Neural progenitor cell (in vitro differentiated cells): ENCODE measurements around the gene AHNAK2. TPM values are rescaled to one million over a fixed set of nuclear protein-coding genes. Genes with fewer than 3 reads are reported as not detected.
A peak's percentile ranks its signal among the peaks of the same experiment; 100 is the strongest.
"Not testable (repeated sequence)": the region's sequence is repeated elsewhere in the genome, so short reads cannot be mapped to it uniquely, and the experiment has no call there.

Experiments
- DNase-seq: peaks from one replicate; pipeline ENCODE4 v3.0.0-alpha.2; 2016; ENCODE audit warnings: low spot score
- H2AFZ ChIP-seq: fragments of 200-600 bp; sonication (generic); replicated peaks from 2 replicates; pipeline ENCODE4 v1.6.1; 2016; ENCODE audit warnings: antibody characterized with exemption
- H3F3A ChIP-seq: fragments of 200-600 bp; sonication (generic); 2 replicates; pipeline ENCODE4 v1.6.1; 2016; ENCODE audit warnings: antibody characterized with exemption, low read depth
- H3K27ac ChIP-seq: fragments of 200-600 bp; sonication (generic); 2 replicates; pipeline ENCODE4 v1.5.1; 2016; ENCODE audit warnings: mild to moderate bottlenecking
- H3K27me3 ChIP-seq: fragments of 200-600 bp; sonication (generic); 2 replicates; pipeline ENCODE4 v1.6.1; 2016; ENCODE audit warnings: mild to moderate bottlenecking, moderate library complexity
- H3K36me3 ChIP-seq: fragments of 200-600 bp; sonication (generic); 2 replicates; pipeline ENCODE4 v1.5.1; 2016
- H3K4me1 ChIP-seq: fragments of 200-600 bp; sonication (generic); 2 replicates; pipeline ENCODE4 v1.6.1; 2016; ENCODE audit warnings: mixed run types
- H3K4me2 ChIP-seq: fragments of 200-600 bp; sonication (generic); 2 replicates; pipeline ENCODE4 v1.6.1; 2016
- H3K4me3 ChIP-seq: fragments of 200-600 bp; sonication (generic); 2 replicates; pipeline ENCODE4 v1.5.1; 2016
- H3K79me2 ChIP-seq: fragments of 200-600 bp; sonication (generic); 2 replicates; pipeline ENCODE4 v1.6.1; 2016; ENCODE audit warnings: low read depth
- H3K9ac ChIP-seq: fragments of 200-600 bp; sonication (generic); 2 replicates; pipeline ENCODE4 v1.6.1; 2016
- H3K9me3 ChIP-seq: fragments of 200-600 bp; sonication (generic); 2 replicates; pipeline ENCODE4 v1.5.1; 2016; ENCODE audit warnings: low read depth
- H4K20me1 ChIP-seq: fragments of 200-600 bp; sonication (generic); 2 replicates; pipeline ENCODE4 v1.6.1; 2016; ENCODE audit warnings: low read depth
- H3K27ac Mint-ChIP-seq: 3 replicates; pipeline ENCODE4 v1.8.0; 2021; ENCODE audit warnings: mixed read lengths
- H3K27me3 Mint-ChIP-seq: 2 replicates; pipeline ENCODE4 v1.8.0; 2022; ENCODE audit warnings: low read depth, mild to moderate bottlenecking, inconsistent platforms, moderate library complexity, mixed read lengths; ENCODE audit not compliant: insufficient read depth
- H3K36me3 Mint-ChIP-seq: 3 replicates; pipeline ENCODE4 v1.8.0; 2021; ENCODE audit warnings: mixed read lengths
- H3K4me1 Mint-ChIP-seq: 3 replicates; pipeline ENCODE4 v1.8.0; 2021; ENCODE audit warnings: mixed read lengths
- H3K4me3 Mint-ChIP-seq: 3 replicates; pipeline ENCODE4 v1.8.0; 2021; ENCODE audit warnings: mild to moderate bottlenecking, moderate library complexity, mixed read lengths
- H3K9me3 Mint-ChIP-seq: 3 replicates; pipeline ENCODE4 v1.8.0; 2020; ENCODE audit warnings: mixed read lengths
- CTCF ChIP-seq: fragments of 200-600 bp; sonication (generic); IDR thresholded peaks from 2 replicates; pipeline ENCODE4 v1.5.1; 2017; ENCODE audit warnings: antibody characterized with exemption, mild to moderate bottlenecking
- EZH2 ChIP-seq: fragments of 200-600 bp; sonication (generic); IDR thresholded peaks from 2 replicates; pipeline ENCODE4 v1.6.1; 2017; ENCODE audit warnings: antibody characterized with exemption, mild to moderate bottlenecking, moderate library complexity
- EZH2phosphoT487 ChIP-seq: fragments of 200-600 bp; sonication (generic); IDR thresholded peaks from 2 replicates; pipeline ENCODE4 v1.6.1; 2017; ENCODE audit warnings: antibody characterized with exemption
- total RNA-seq: library from RNA; depleted of rRNA; stranded (reverse); fragments of >200 nt; gene quantifications from 2 replicates; pipeline ENCODE4 v1.2.3, GENCODE V29; 2015; ENCODE audit warnings: low replicate concordance

The AHNAK2 gene
- total RNA-seq, 1 donor from 2014 or later = 0.77 TPM

GRCh38 chr14:104891121-104891551 lies 87.0 kb downstream of the AHNAK2 start:
- TF ChIP-seq EZH2phosphoT487 = no peak
- TF ChIP-seq EZH2 = no peak
- no peak for TF ChIP-seq CTCF
- H3K9ac ChIP-seq = no peak overlapping the region
- no peaks in the 10 kb centered on the region for H3K79me2 ChIP-seq
- peaks cover 2% of the 10 kb centered on the region for H3K27me3 Mint-ChIP-seq
- no peaks in the 10 kb centered on the region for H3K4me1 Mint-ChIP-seq
- no peak overlapping the region for H3K4me2 ChIP-seq
- no peaks in the 10 kb centered on the region for H3K36me3 Mint-ChIP-seq
- no peak overlapping the region for H3K27ac Mint-ChIP-seq
- H4K20me1 ChIP-seq = no peaks in the 10 kb centered on the region
- H3F3A ChIP-seq = no peaks in the 10 kb centered on the region
- no peak overlapping the region for H2AFZ ChIP-seq
- H3K4me1 ChIP-seq = peaks cover 7% of the 10 kb centered on the region
- DNase-seq = no peak
- no peaks in the 10 kb centered on the region for H3K9me3 ChIP-seq
- no peak overlapping the region for H3K27ac ChIP-seq
- H3K27me3 ChIP-seq = no peaks in the 10 kb centered on the region
- no peaks in the 10 kb centered on the region for H3K36me3 ChIP-seq
- no peak overlapping the region for H3K4me3 ChIP-seq
- H3K9me3 Mint-ChIP-seq = no peaks in the 10 kb centered on the region
- H3K4me3 Mint-ChIP-seq = no peak overlapping the region

GRCh38 chr14:104890292-104890691 lies 87.9 kb downstream of the AHNAK2 start:
- not testable (repeated sequence) for H3K79me2 ChIP-seq, H3F3A ChIP-seq, H3K9ac ChIP-seq, H2AFZ ChIP-seq, H3K4me3 ChIP-seq, H3K27ac ChIP-seq, H3K4me2 ChIP-seq, H3K4me3 Mint-ChIP-seq, H3K27ac Mint-ChIP-seq, H4K20me1 ChIP-seq, H3K36me3 Mint-ChIP-seq, H3K27me3 Mint-ChIP-seq, DNase-seq, H3K4me1 Mint-ChIP-seq, H3K4me1 ChIP-seq, H3K27me3 ChIP-seq, H3K9me3 Mint-ChIP-seq, H3K9me3 ChIP-seq, H3K36me3 ChIP-seq

- Histone ChIP-seq H3K4me3 (no peak overlapping the region), H3K9ac (no peak overlapping the region), H3K36me3 (no peaks in the 10 kb centered on the region), H3K27me3 (no peaks in the 10 kb centered on the region), H3K79me2 (no peaks in the 10 kb centered on the region), H4K20me1 (no peaks in the 10 kb centered on the region), H3K9me3 (no peaks in the 10 kb centered on the region), H3K4me1 (peaks cover 7% of the 10 kb centered on the region), H3K4me2 (no peak overlapping the region), H2AFZ (no peak overlapping the region), H3F3A (no peaks in the 10 kb centered on the region), H3K27ac (no peak overlapping the region)
- no peak for TF ChIP-seq CTCF
- TF ChIP-seq EZH2phosphoT487 = no peak
- TF ChIP-seq EZH2 = no peak
- H3K36me3 Mint-ChIP-seq = no peaks in the 10 kb centered on the region
- no peaks in the 10 kb centered on the region for H3K9me3 Mint-ChIP-seq
- no peak overlapping the region for H3K4me3 Mint-ChIP-seq
- H3K27ac Mint-ChIP-seq = no peak overlapping the region
- peaks cover 2% of the 10 kb centered on the region for H3K27me3 Mint-ChIP-seq
- H3K4me1 Mint-ChIP-seq = no peaks in the 10 kb centered on the region
- DNase-seq = peak; percentile 42
Observed at GRCh38 chr14:104889375-104889757, 88.8 kb downstream of the AHNAK2 start.

GRCh38 chr14:104888489-104889374 lies 89.4 kb downstream of the AHNAK2 start:
- H3K36me3 Mint-ChIP-seq = no peaks in the 10 kb centered on the region
- no peak overlapping the region for H3K4me3 Mint-ChIP-seq
- no peak overlapping the region for H2AFZ ChIP-seq
- no peaks in the 10 kb centered on the region for H3K9me3 Mint-ChIP-seq
- no peaks in the 10 kb centered on the region for H3K36me3 ChIP-seq
- no peak overlapping the region for H3K4me3 ChIP-seq
- H3K4me1 ChIP-seq = peaks cover 7% of the 10 kb centered on the region
- H4K20me1 ChIP-seq = no peaks in the 10 kb centered on the region
- H3K9ac ChIP-seq = no peak overlapping the region
- H3K27me3 Mint-ChIP-seq = peaks cover 2% of the 10 kb centered on the region
- no peak for DNase-seq
- H3K27ac Mint-ChIP-seq = no peak overlapping the region
- H3F3A ChIP-seq = no peaks in the 10 kb centered on the region
- H3K27me3 ChIP-seq = no peaks in the 10 kb centered on the region
- no peak overlapping the region for H3K4me2 ChIP-seq
- no peak overlapping the region for H3K27ac ChIP-seq
- no peaks in the 10 kb centered on the region for H3K9me3 ChIP-seq
- H3K4me1 Mint-ChIP-seq = no peaks in the 10 kb centered on the region
- no peaks in the 10 kb centered on the region for H3K79me2 ChIP-seq
- TF ChIP-seq EZH2 (no peak), CTCF (no peak), EZH2phosphoT487 (no peak)
